Measurements from ENCODE around the gene MCM5.

MCM5 gene

DNA sequence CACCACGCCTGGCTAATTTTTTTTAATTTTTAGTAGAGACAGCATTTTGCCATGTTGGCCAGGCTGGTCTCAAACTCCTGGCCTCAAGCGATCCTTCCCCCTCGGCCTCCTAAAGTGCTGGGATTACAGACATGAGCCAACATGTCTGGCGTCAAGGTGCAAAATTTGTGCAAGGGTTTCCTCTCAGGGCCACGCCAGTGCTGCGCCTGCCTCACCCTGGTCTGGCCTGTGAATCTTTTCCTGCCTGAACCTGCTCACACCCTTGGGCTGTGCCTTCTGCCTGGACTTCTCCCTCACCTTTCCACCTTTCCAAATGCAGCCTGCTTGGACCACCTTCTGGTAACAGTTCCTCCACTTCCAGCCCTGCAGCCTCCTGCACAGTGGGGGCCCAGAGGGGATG lies 43.4 kb downstream of the MCM5 start:
- H3K4me3 ChIP-seq (ENCODE audit: extremely low read depth, insufficient read depth, low read length, poor library complexity, severe bottlenecking): no peak overlapping the region
- 72 to 76% methylated on average over 6 of the region's 6 CpGs for WGBS, 2 experiments (ENCODE audit: insufficient coverage in 2 of 2)
- no peaks in the 10 kb centered on the region for H3K36me3 ChIP-seq (ENCODE audit: control insufficient read depth, insufficient read depth, low read length)
- H3K27ac ChIP-seq (ENCODE audit: low read depth, low read length, severe bottlenecking): no peak overlapping the region
- H3K9me3 ChIP-seq (ENCODE audit: control insufficient read depth, low read length): no peaks in the 10 kb centered on the region
- H3K4me1 ChIP-seq (ENCODE audit: control insufficient read depth, insufficient read depth, low read length, poor library complexity, severe bottlenecking): peaks cover 15% of the 10 kb centered on the region

DNA sequence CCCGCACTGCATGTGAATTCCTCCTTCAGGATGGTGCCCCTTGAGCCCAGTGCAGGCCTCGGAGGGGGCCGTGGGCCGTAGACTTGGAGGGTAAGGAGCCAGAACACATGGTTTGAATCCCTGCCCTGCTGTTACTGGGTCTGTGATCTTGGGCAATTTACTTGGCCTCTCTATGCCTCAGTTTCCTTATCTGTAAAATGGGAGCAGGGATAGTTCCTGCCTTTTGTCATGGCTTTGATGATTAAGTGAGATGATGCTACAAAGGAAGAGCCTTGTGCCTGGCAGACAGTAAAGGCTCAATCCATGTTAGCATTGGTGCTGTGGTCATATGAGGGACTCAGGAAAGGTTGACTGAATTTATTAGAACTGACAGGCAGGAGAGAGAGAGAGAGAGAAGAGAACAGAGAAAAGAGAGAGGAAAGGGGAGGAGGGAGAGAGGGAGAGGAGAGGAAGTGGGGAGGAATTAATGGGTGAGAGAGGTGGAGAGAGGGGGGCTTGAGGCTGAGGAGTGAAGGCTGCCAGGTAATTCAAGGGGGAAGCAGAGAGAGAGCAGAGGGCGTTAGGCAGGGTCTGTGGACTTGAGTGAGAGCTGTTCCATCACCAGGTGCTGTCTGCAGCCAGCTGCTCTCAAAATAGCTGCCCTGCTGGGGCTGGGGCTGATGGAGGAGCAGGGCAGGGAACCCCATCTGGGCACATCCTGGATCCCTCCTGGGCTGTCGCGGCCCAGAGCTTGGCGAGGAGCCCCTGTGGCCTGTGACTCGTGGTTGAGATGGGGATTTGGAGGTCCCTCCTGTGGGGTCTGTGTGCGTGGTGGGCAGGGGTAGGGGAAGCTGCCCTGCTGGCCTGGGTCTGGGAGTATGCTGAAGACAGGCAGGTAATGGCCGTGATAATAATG lies 44.1 kb downstream of the MCM5 start:
- H3K27ac ChIP-seq (ENCODE audit: low read depth, low read length, severe bottlenecking): no peak overlapping the region
- H3K4me1 ChIP-seq (ENCODE audit: control insufficient read depth, insufficient read depth, low read length, poor library complexity, severe bottlenecking): peaks cover 15% of the 10 kb centered on the region
- H3K36me3 ChIP-seq (ENCODE audit: control insufficient read depth, insufficient read depth, low read length): no peaks in the 10 kb centered on the region
- H3K4me3 ChIP-seq (ENCODE audit: extremely low read depth, insufficient read depth, low read length, poor library complexity, severe bottlenecking): no peak overlapping the region
- 76 to 81% methylated on average over 7 to 11 of the region's 11 CpGs for WGBS, 2 experiments (ENCODE audit: insufficient coverage in 2 of 2)
- no peaks in the 10 kb centered on the region for H3K9me3 ChIP-seq (ENCODE audit: control insufficient read depth, low read length)

DNA sequence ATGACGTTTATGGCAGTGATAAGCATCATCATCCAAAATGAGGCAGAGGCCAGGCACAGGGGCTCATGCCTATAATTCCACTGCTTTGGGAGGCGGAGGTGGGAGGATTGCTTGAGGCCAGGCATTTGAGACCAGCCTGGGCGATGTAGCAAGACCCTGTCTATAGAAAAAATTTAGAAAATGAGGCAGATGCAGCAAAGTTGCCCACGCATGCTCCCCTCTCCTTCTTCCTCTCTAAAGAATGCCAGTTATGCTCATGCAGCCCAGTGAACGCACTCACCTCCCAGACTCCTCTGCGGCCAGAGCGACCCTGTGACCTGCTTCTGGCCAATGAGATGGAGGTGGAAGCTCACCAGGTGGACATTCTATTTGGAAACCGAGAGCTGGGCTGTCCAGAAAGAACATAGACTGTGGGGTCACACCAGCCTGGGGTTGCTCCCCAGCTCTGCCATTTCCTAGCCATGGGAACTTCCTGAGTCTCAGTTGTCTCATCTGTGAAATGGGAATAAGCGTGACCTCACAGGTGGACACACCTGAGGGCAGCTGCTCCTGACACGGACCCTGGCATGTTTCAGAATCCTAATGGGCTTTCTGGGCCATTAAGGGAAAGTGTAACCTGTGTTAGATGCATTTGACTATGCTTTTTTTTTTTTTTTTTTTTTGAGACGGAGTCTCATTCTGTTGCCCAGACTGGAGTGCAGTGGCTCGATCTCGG lies 44.9 kb downstream of the MCM5 start:
- H3K27ac ChIP-seq (ENCODE audit: low read depth, low read length, severe bottlenecking): no peak overlapping the region
- H3K9me3 ChIP-seq (ENCODE audit: control insufficient read depth, low read length): no peaks in the 10 kb centered on the region
- 94 to 95% methylated on average over 7 to 9 of the region's 13 CpGs for WGBS, 2 experiments (ENCODE audit: insufficient coverage in 2 of 2)
- H3K36me3 ChIP-seq (ENCODE audit: control insufficient read depth, insufficient read depth, low read length): no peaks in the 10 kb centered on the region
- H3K4me1 ChIP-seq (ENCODE audit: control insufficient read depth, insufficient read depth, low read length, poor library complexity, severe bottlenecking): peaks cover 15% of the 10 kb centered on the region
- H3K4me3 ChIP-seq (ENCODE audit: extremely low read depth, insufficient read depth, low read length, poor library complexity, severe bottlenecking): no peak overlapping the region

DNA sequence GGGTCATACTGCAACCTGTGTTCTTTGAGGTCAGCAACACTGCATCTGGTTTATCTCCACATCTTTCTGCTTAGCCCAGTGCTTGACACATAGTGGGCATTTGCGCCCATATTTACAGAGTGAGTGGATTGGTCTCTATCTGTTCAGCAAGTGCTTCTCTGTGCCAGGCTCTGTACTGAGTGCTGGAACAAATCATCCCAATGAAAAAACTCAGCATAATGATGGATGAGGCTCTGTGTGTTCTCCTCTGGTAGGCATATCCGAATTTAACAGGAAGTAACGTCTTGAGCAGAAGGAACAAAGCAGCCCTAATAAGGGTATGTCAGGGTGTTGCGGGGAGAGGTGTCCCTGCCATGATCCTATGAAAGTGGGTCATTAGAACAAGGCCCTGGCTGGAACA lies 46.0 kb downstream of the MCM5 start:
- no peaks in the 10 kb centered on the region for H3K36me3 ChIP-seq (ENCODE audit: control insufficient read depth, insufficient read depth, low read length)
- H3K4me3 ChIP-seq (ENCODE audit: extremely low read depth, insufficient read depth, low read length, poor library complexity, severe bottlenecking): no peak overlapping the region

DNA sequence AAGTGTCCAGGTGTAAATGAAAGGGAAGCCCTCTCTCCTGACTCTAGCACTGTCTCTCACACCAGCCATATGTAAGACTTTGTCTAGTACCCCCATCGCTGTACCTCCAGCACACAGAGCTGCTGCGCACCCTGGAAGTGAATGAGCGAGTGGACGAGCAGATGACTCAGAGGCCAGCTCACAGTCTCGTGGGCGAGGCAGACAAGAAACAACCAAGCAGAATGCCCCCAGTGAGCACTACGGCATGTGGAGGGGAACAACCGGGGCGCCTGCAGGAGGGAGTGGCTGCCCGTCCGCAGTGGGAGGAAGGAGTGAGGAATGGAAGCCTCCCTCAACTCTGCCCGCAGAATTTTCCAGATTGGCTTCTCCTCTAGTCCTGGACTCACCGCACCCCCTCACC lies 46.4 kb downstream of the MCM5 start:
- H3K9me3 ChIP-seq (ENCODE audit: control insufficient read depth, low read length): no peaks in the 10 kb centered on the region
- no peaks in the 10 kb centered on the region for H3K36me3 ChIP-seq (ENCODE audit: control insufficient read depth, insufficient read depth, low read length)
- peaks cover 17% of the 10 kb centered on the region for H3K4me1 ChIP-seq (ENCODE audit: control insufficient read depth, insufficient read depth, low read length, poor library complexity, severe bottlenecking)
- no peak overlapping the region for H3K4me3 ChIP-seq (ENCODE audit: extremely low read depth, insufficient read depth, low read length, poor library complexity, severe bottlenecking)
- H3K27ac ChIP-seq (ENCODE audit: low read depth, low read length, severe bottlenecking): no peak overlapping the region
- WGBS, 2 experiments (ENCODE audit: insufficient coverage in 2 of 2): 88 to 93% methylated on average over 10 to 11 of the region's 13 CpGs

More for the DNA sequence above, 46.0 kb downstream of the MCM5 start:
- no peak overlapping the region for H3K27ac ChIP-seq (ENCODE audit: low read depth, low read length, severe bottlenecking)
- 67 to 69% methylated on average over 4 of the region's 4 CpGs for WGBS, 2 experiments (ENCODE audit: insufficient coverage in 2 of 2)
- peaks cover 15% of the 10 kb centered on the region for H3K4me1 ChIP-seq (ENCODE audit: control insufficient read depth, insufficient read depth, low read length, poor library complexity, severe bottlenecking)
- no peaks in the 10 kb centered on the region for H3K9me3 ChIP-seq (ENCODE audit: control insufficient read depth, low read length)

DNA sequence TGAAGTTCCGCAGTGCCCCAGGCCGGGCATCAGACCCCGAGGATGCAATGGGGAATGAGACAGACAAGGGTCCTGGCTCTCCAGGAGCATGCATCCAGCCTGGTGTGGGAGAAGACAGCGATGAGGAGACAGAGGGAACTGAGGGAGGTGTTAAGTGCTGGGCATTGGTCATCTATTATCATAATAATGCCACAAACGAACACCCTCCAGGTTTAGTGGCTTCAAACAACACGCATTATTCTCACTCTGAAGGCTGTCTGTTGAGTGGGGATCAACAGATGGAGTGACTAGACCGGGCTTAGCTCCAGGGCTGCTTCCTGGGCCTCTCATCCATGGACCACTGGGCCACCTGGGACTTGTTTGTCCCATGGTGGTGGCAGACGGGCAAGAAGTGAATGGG lies 48.6 kb downstream of the MCM5 start:
- no peaks in the 10 kb centered on the region for H3K9me3 ChIP-seq (ENCODE audit: control insufficient read depth, low read length)
- no peak overlapping the region for H3K27ac ChIP-seq (ENCODE audit: low read depth, low read length, severe bottlenecking)
- 69 to 80% methylated on average over 2 of the region's 8 CpGs for WGBS, 2 experiments (ENCODE audit: insufficient coverage in 2 of 2)
- no peak overlapping the region for H3K4me3 ChIP-seq (ENCODE audit: extremely low read depth, insufficient read depth, low read length, poor library complexity, severe bottlenecking)
- peaks cover 24% of the 10 kb centered on the region for H3K4me1 ChIP-seq (ENCODE audit: control insufficient read depth, insufficient read depth, low read length, poor library complexity, severe bottlenecking)
- H3K36me3 ChIP-seq (ENCODE audit: control insufficient read depth, insufficient read depth, low read length): no peaks in the 10 kb centered on the region

DNA sequence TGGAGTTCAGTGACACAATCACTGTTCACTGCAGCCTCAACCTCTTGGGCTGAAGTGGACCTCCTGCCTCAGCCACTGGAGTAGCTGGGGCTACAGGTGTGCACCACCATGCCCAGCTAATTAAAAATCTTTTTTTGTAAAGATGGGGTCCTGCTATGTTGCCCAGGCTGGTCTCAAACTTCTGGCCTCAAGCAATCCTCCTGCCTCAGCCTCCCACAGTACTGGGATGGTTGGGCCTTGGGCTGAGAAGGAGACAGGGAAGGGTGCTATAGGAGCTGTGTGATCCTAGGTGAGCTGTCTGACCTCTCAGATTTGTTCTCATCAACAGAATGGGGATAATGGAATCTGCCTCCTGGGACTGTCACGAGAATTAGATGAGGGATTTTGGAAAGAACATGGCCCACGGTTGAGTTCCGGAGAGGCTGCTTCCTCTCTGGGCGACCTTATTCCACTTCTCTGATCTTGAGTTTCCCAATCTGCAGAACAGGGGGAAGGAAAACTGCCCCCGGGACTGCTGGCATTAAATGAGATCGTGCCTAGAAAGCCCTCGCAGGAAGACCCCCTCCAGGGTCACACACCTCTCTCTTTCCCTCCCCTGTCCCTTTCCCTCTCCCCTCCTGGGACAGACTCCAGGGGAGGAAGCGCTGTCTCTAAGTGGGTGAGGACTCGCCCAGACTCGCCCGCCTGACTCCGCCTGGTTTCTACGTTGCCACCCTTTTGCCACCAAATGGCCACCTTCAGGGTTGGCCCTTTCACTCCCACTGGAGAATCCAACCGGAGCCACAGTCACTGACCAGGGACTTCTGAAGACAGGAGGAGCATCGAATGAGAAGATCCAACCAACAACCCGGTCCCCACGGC lies 50.1 kb downstream of the MCM5 start:
- WGBS, 2 experiments (ENCODE audit: insufficient coverage in 2 of 2): 93 to 97% methylated on average over 9 to 16 of the region's 17 CpGs
- no peak overlapping the region for H3K4me3 ChIP-seq (ENCODE audit: extremely low read depth, insufficient read depth, low read length, poor library complexity, severe bottlenecking)
- H3K4me1 ChIP-seq (ENCODE audit: control insufficient read depth, insufficient read depth, low read length, poor library complexity, severe bottlenecking): peaks cover 24% of the 10 kb centered on the region
- H3K27ac ChIP-seq (ENCODE audit: low read depth, low read length, severe bottlenecking): no peak overlapping the region
- no peaks in the 10 kb centered on the region for H3K9me3 ChIP-seq (ENCODE audit: control insufficient read depth, low read length)
- no peaks in the 10 kb centered on the region for H3K36me3 ChIP-seq (ENCODE audit: control insufficient read depth, insufficient read depth, low read length)

DNA sequence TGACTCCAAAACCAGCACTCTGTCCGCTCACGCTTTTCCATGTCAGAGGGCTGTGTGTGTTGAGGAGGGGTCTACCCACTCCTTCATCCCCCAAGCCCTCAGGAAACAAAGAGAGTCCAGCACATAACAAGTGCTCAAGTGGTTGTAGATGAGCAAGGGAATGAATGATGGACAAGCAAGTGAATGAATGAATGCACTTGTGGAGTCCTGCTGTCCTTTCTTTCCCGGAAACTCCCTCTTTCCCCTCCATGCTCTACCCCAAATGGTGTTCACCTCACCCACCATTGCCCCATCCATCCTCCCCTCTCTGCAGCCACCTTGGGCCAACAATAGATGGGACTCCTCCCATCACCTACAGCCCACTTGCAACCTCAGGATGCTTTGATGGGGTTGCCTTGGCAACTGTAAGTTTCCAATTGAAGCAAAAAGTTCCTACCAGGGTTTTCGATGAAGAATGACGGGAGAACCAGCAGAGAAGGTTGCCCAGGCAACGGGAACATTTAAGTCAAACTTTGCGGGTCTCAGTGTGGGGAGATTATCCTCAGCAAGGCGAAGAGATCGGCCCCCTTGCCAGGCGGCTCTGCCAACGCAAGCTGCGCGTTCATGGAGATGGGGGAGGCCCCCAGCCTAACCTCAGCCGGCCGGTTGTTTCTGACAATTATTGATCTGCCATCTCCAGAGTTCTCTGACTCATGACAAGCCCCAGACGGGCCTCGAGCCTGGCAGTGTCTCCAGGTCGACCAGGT lies 51.1 kb downstream of the MCM5 start:
- Histone ChIP-seq H3K27ac (ENCODE audit: low read depth, low read length, severe bottlenecking) (no peak overlapping the region), H3K9me3 (ENCODE audit: control insufficient read depth, low read length) (no peaks in the 10 kb centered on the region), H3K4me3 (ENCODE audit: extremely low read depth, insufficient read depth, low read length, poor library complexity, severe bottlenecking) (no peak overlapping the region), H3K4me1 (ENCODE audit: control insufficient read depth, insufficient read depth, low read length, poor library complexity, severe bottlenecking) (peaks cover 23% of the 10 kb centered on the region), H3K36me3 (ENCODE audit: control insufficient read depth, insufficient read depth, low read length) (no peaks in the 10 kb centered on the region)
- WGBS, 2 experiments (ENCODE audit: insufficient coverage in 2 of 2): 77 to 80% methylated on average over 15 of the region's 18 CpGs

DNA sequence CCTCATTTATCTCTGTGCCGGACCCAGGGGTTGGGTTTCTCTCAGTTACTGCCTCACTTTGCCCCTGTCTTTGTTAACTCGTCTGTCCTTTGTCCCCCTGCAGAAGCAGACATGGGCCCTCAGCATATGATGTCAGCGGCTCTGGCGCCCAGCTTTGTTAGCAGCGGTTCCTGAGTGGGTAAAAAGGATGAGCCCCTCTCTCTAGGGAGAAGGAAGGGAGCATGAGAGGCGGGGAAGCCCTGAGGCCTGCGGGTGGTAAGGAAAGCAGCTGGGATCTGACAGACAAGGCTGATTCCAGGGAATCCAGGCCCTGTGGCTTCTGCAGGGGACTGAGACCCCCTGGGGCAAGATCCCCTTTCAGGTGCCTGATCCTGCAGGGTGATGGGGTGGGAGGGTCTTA lies 51.7 kb downstream of the MCM5 start:
- no peaks in the 10 kb centered on the region for H3K9me3 ChIP-seq (ENCODE audit: control insufficient read depth, low read length)
- peaks cover 17% of the 10 kb centered on the region for H3K4me1 ChIP-seq (ENCODE audit: control insufficient read depth, insufficient read depth, low read length, poor library complexity, severe bottlenecking)
- H3K4me3 ChIP-seq (ENCODE audit: extremely low read depth, insufficient read depth, low read length, poor library complexity, severe bottlenecking): no peak overlapping the region
- H3K27ac ChIP-seq (ENCODE audit: low read depth, low read length, severe bottlenecking): no peak overlapping the region
- H3K36me3 ChIP-seq (ENCODE audit: control insufficient read depth, insufficient read depth, low read length): no peaks in the 10 kb centered on the region
- WGBS, 2 experiments (ENCODE audit: insufficient coverage in 2 of 2): 72 to 82% methylated on average over 5 to 6 of the region's 7 CpGs

DNA sequence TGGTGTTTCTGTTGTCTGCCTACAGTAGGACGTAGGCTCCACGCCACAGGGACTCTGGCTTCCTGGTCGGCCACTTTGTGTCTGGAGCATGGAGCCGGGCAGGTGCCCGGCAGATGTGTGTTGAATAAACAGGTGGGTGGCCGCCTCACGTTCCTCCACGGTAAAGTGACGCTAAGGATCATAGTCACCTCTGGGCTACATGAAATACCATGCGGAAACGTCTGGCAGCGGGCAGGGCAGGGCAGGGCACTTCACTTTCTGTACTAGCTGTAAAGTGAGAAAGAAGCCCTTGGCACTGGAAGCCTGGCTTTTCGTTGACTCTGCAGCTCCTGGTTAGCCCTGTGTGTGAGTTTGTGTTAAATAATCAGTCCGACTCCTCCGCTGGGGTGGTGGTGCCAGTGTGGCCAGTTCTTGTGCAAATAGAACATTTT lies 52.4 kb downstream of the MCM5 start:
- Histone ChIP-seq H3K4me3 (ENCODE audit: extremely low read depth, insufficient read depth, low read length, poor library complexity, severe bottlenecking) (no peak overlapping the region), H3K9me3 (ENCODE audit: control insufficient read depth, low read length) (no peaks in the 10 kb centered on the region), H3K4me1 (ENCODE audit: control insufficient read depth, insufficient read depth, low read length, poor library complexity, severe bottlenecking) (peaks cover 13% of the 10 kb centered on the region), H3K27ac (ENCODE audit: low read depth, low read length, severe bottlenecking) (no peak overlapping the region), H3K36me3 (ENCODE audit: control insufficient read depth, insufficient read depth, low read length) (no peaks in the 10 kb centered on the region)
- 89 to 95% methylated on average over 13 of the region's 15 CpGs for WGBS, 2 experiments (ENCODE audit: insufficient coverage in 2 of 2)
